Ascending aorta (tissue), 2 donors: Measurements from ENCODE around the gene TEX47. TPM values are rescaled to one million over a fixed set of nuclear protein-coding genes. Genes with fewer than 3 reads are reported as not detected.

Source experiments
- DNase-seq, 2 donors: peaks; one replicate each; pipeline ENCODE4 v3.0.0-alpha.2; 2019; ENCODE audit warnings: low spot score in 2 of 2
- H3K27ac ChIP-seq, 2 donors: fragments of 200-600 bp; sonication (generic); one replicate each; pipeline ENCODE4 v1.5.1; 2016 to 2017; ENCODE audit warnings: mild to moderate bottlenecking in 1 of 2
- H3K27me3 ChIP-seq: fragments of 200-600 bp; sonication (generic); one replicate; pipeline ENCODE4 v1.5.1; 2017
- H3K36me3 ChIP-seq, 2 donors: fragments of 200-600 bp; sonication (generic); one replicate each; pipeline ENCODE4 v1.5.1; 2016
- H3K4me1 ChIP-seq, 2 donors: fragments of 200-600 bp; sonication (generic); one replicate each; pipeline ENCODE4 v1.5.1; 2016 to 2017; ENCODE audit warnings: mild to moderate bottlenecking in 1 of 2
- H3K4me3 ChIP-seq, 2 donors: fragments of 200-600 bp; sonication (generic); one replicate each; pipeline ENCODE4 v1.5.1; 2016 to 2017; ENCODE audit warnings: mild to moderate bottlenecking in 1 of 2
- H3K9me3 ChIP-seq, 2 donors: fragments of 200-600 bp; sonication (generic); one replicate each; pipeline ENCODE4 v1.5.1; 2016
- intact Hi-C: fragments of 100-400 bp; cut with DNase I; formaldehyde crosslinking; loops from one replicate; pipeline ENCODE4 v1.15.1; 2023
- total RNA-seq: library from RNA; depleted of rRNA; stranded (reverse); fragments of >200 nt; gene quantifications from one replicate; pipeline ENCODE4 v1.1.0, GENCODE V29; 2016
- TF ChIP-seq, protein P1 (sequence below), 3 experiments: fragments of 200-600 bp in 2 of 3; fragments of 450-650 bp in 1 of 3; sonication (generic) in 2 of 3; IDR thresholded peaks; one replicate each; pipeline ENCODE4 v1.5.1; 2016 to 2019; ENCODE audit warnings: antibody characterized with exemption in 3 of 3, mild to moderate bottlenecking in 1 of 3, moderate library complexity in 1 of 3

Gene TEX47
- total RNA-seq, 1 donor from 2014 or later: not detected

DNA sequence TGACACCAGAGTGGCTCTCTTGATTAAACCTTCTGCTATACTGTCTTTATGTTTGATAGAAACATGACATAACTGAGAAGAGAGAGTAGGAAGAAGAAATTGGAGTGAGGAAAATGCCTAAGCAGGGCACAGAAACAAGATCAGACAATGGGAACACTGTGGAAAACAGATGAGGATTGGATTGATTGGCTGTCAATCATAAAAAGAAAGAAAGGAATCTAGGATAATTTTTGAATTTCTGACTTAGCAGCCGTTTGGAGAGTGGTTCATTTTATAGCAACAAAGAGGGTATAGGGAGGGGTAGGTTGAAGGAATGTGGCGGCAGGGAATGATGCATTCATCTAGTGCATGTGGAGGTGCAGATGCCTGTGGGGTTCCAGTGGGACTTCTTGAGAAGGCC is 7.8 kb downstream of the TEX47 start:
- no peak for DNase-seq
- no peaks in the 10 kb centered on the region for H3K9me3 ChIP-seq
- no peaks in the 10 kb centered on the region for H3K4me1 ChIP-seq
- no peaks in the 10 kb centered on the region for H3K36me3 ChIP-seq
- intact Hi-C loops: no loop called here
- no peaks in the 10 kb centered on the region for H3K27me3 ChIP-seq
- H3K27ac ChIP-seq: no peak overlapping the region
- H3K4me3 ChIP-seq: no peak overlapping the region
- TF ChIP-seq, protein P1, sequence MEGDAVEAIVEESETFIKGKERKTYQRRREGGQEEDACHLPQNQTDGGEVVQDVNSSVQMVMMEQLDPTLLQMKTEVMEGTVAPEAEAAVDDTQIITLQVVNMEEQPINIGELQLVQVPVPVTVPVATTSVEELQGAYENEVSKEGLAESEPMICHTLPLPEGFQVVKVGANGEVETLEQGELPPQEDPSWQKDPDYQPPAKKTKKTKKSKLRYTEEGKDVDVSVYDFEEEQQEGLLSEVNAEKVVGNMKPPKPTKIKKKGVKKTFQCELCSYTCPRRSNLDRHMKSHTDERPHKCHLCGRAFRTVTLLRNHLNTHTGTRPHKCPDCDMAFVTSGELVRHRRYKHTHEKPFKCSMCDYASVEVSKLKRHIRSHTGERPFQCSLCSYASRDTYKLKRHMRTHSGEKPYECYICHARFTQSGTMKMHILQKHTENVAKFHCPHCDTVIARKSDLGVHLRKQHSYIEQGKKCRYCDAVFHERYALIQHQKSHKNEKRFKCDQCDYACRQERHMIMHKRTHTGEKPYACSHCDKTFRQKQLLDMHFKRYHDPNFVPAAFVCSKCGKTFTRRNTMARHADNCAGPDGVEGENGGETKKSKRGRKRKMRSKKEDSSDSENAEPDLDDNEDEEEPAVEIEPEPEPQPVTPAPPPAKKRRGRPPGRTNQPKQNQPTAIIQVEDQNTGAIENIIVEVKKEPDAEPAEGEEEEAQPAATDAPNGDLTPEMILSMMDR (IDR thresholded peaks at IDR 0.05): no peak

DNA sequence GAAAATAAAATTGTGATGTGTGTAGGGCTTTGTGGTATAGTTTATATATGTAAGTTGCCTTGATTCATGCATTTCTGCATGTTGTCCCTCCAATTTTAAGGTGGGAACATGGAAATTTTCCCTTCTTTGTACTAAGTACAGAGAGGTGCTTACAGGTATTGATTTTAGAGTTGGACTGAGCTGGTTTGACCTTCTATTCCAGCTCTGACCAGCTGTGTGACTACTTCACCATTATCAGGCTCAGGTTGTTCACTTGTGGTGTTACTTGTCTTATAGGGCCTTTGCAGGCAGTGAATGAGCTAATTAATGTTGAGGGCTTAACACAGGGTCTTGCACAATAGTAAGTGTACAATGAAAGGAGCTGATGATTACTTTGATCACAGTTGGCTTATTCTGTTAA is 19.7 kb downstream of the TEX47 start:
- Histone ChIP-seq H3K27ac (no peak overlapping the region), H3K36me3 (no peaks in the 10 kb centered on the region), H3K4me1 (no peaks in the 10 kb centered on the region), H3K4me3 (no peak overlapping the region), H3K9me3 (no peaks in the 10 kb centered on the region), H3K27me3 (no peaks in the 10 kb centered on the region)
- intact Hi-C loops: no loop called here
- DNase-seq: no peak
- TF ChIP-seq, protein P1 (IDR thresholded peaks at IDR 0.05): no peak

DNA sequence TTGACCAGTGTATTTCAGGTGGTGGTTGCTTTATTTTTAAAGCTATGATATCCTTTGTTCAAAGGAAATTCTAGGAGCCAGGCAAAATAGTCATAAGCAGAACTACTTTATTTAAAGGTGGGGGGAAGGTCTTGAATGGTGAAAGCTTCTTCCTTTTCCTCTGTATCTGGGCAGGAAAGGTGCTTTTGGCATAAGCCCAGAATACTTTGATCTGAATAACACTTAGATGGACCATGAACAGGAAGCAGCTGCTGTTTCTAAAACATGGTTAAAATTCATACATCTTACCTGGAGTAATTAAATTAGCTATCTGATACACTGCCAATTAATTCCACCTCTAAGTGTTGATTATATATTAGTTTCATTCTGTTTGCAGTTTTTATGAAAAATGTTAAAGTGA is 22.8 kb downstream of the TEX47 start:
- H3K27ac ChIP-seq: no peak overlapping the region
- DNase-seq: no peak
- TF ChIP-seq, protein P1 (IDR thresholded peaks at IDR 0.05): no peak
- no peaks in the 10 kb centered on the region for H3K4me1 ChIP-seq
- H3K9me3 ChIP-seq: no peaks in the 10 kb centered on the region
- intact Hi-C loops: no loop called here
- H3K4me3 ChIP-seq: no peak overlapping the region
- H3K36me3 ChIP-seq: no peaks in the 10 kb centered on the region
- H3K27me3 ChIP-seq: no peaks in the 10 kb centered on the region

DNA sequence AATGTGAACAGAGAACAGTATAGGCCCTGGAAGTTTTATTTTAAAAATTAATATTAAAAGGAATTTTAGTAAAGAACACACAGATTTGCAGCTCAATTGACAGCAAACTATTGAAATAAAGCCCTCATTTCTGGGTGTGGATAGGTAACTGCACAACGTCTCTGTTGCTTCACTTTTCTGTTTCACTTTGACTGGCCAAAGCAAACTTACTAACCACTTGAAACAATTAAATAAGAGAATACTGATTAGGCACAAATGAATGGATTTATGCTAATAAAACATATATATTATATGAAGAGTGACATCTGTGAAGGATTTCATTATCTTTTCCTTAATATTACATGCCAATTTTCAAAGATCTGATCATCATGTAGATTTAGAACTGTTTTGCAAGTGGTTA is 24.1 kb downstream of the TEX47 start:
- H3K27ac ChIP-seq: no peak overlapping the region
- H3K27me3 ChIP-seq: no peaks in the 10 kb centered on the region
- H3K4me1 ChIP-seq: no peaks in the 10 kb centered on the region
- no peak overlapping the region for H3K4me3 ChIP-seq
- no peak for DNase-seq
- H3K36me3 ChIP-seq: no peaks in the 10 kb centered on the region
- intact Hi-C loops: no loop called here
- TF ChIP-seq, protein P1 (IDR thresholded peaks at IDR 0.05): no peak
- no peaks in the 10 kb centered on the region for H3K9me3 ChIP-seq

DNA sequence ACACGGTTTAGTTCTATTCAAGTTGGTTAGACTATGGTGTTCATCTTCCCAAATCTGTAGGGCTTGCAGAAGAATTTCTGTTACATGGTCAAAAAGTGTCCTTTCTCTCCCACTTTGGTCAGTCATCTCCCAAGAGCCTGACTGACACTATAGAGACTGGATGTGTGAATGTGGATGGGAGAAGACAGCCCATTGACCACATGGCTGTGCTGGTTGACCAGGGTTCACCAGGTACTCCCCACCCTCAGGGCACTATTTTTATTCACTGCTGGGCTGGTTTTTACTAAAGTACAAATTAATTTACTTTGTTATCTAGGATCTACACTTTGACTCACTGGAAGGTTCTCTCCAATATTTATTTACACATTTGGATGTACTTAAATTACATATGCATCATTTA is 33.8 kb downstream of the TEX47 start:
- DNase-seq: no peak
- Histone ChIP-seq H3K36me3 (no peaks in the 10 kb centered on the region), H3K4me1 (no peaks in the 10 kb centered on the region), H3K27ac (no peak overlapping the region), H3K9me3 (no peaks in the 10 kb centered on the region), H3K4me3 (no peak overlapping the region), H3K27me3 (peaks cover 9% of the 10 kb centered on the region)
- TF ChIP-seq, protein P1 (IDR thresholded peaks at IDR 0.05): no peak
- intact Hi-C loops: no loop called here

DNA sequence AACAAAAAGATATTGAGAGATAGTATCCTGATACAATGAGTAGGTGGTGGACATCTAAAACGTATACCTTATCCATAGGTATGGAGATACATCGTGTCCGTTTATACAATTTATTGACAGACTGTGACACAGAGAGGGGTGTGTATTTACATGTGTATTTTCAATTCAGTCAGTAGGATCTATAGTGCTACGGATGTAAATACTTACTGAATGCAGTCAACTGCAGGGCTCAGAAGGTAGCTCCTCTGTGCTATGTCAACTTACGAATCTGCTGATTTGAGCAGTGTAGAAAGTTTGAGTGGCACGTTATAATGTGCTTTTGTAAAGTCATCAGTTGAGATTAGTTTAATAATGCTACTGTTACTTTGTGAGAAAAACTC is 35.4 kb downstream of the TEX47 start:
- Histone ChIP-seq H3K9me3 (no peaks in the 10 kb centered on the region), H3K27ac (no peak overlapping the region), H3K27me3 (peaks cover 9% of the 10 kb centered on the region), H3K4me3 (no peak overlapping the region), H3K36me3 (no peaks in the 10 kb centered on the region), H3K4me1 (no peaks in the 10 kb centered on the region)
- TF ChIP-seq, protein P1 (IDR thresholded peaks at IDR 0.05): no peak
- DNase-seq: no peak
- intact Hi-C loops: no loop called here
